WTC11 (cell line): ENCODE data around the gene FCHSD1. TPM values are rescaled to one million over a fixed set of nuclear protein-coding genes. Genes with fewer than 3 reads are reported as not detected.

Source experiments
- ATAC-seq: fragments of 200-7000 bp; cut with Tn5 transposase; 2 replicates; pipeline ENCODE4 v1.10.0; 2021; ENCODE audit warnings: mild to moderate bottlenecking, moderate library complexity
- CTCF ChIA-PET: fragments of 300-600 bp; sonication (Branson Sonifier 250); formaldehyde crosslinking; loops from one replicate; lab custom pipeline; 2021; ENCODE audit warnings: antibody characterized with exemption; lab: Charles Lee
- POLR2A ChIA-PET: fragments of 350-600 bp; sonication (Branson Sonifier 250); formaldehyde crosslinking; loops from one replicate; lab custom pipeline; 2021; ENCODE audit warnings: antibody characterized with exemption; lab: Charles Lee
- DNase-seq: peaks from one replicate; pipeline ENCODE4 v3.0.0; 2021; ENCODE audit warnings: low spot score
- H3K27ac Mint-ChIP-seq: 2 replicates; pipeline ENCODE4 v1.8.0; 2021; ENCODE audit warnings: mixed read lengths
- H3K27me3 Mint-ChIP-seq: 2 replicates; pipeline ENCODE4 v1.8.0; 2021; ENCODE audit warnings: low read depth, mild to moderate bottlenecking, moderate library complexity, mixed read lengths
- H3K36me3 Mint-ChIP-seq: 2 replicates; pipeline ENCODE4 v1.8.0; 2021; ENCODE audit warnings: mixed read lengths
- H3K4me1 Mint-ChIP-seq: 2 replicates; pipeline ENCODE4 v1.8.0; 2022; ENCODE audit warnings: mixed read lengths
- H3K4me3 Mint-ChIP-seq: 2 replicates; pipeline ENCODE4 v1.8.0; 2021; ENCODE audit warnings: mild to moderate bottlenecking, moderate library complexity, mixed read lengths
- H3K9me3 Mint-ChIP-seq: 2 replicates; pipeline ENCODE4 v1.8.0; 2021; ENCODE audit warnings: mixed read lengths
- AFF4 ChIP-seq: sonication (generic); formaldehyde crosslinking; IDR thresholded peaks from 2 replicates; pipeline ENCODE4 v1.8.1; 2023; ENCODE audit warnings: mild to moderate bottlenecking, missing genetic modification reagents, borderline replicate concordance
- ATF3 ChIP-seq: sonication (generic); formaldehyde crosslinking; conservative IDR thresholded peaks from 2 replicates; pipeline ENCODE4 v1.8.1; 2022; ENCODE audit warnings: mild to moderate bottlenecking, missing genetic modification reagents
- E2F4 ChIP-seq: sonication (generic); formaldehyde crosslinking; IDR thresholded peaks from 2 replicates; pipeline ENCODE4 v1.8.1; 2022; ENCODE audit warnings: low read depth, mild to moderate bottlenecking, moderate library complexity, missing genetic modification reagents, borderline replicate concordance
- ESRRA ChIP-seq: sonication (generic); formaldehyde crosslinking; IDR thresholded peaks from 2 replicates; pipeline ENCODE4 v1.8.1; 2022; ENCODE audit warnings: mild to moderate bottlenecking, missing genetic modification reagents, borderline replicate concordance
- GABPB1 ChIP-seq: sonication (generic); formaldehyde crosslinking; IDR thresholded peaks from 2 replicates; pipeline ENCODE4 v1.8.1; 2023; ENCODE audit warnings: mild to moderate bottlenecking, missing genetic modification reagents
- MYBL2 ChIP-seq: sonication (generic); formaldehyde crosslinking; IDR thresholded peaks from 2 replicates; pipeline ENCODE4 v1.8.1; 2023; ENCODE audit warnings: mild to moderate bottlenecking, moderate library complexity, missing genetic modification reagents
- NFATC4 ChIP-seq: fragments of 250-450 bp; sonication (Bioruptor Pico); IDR thresholded peaks from 2 replicates; pipeline ENCODE4 v1.9.0; 2021; ENCODE audit warnings: mild to moderate bottlenecking
- NFYB ChIP-seq: sonication (generic); formaldehyde crosslinking; conservative IDR thresholded peaks from 2 replicates; pipeline ENCODE4 v1.8.0; 2022; ENCODE audit warnings: low read depth, missing genetic modification reagents
- PRDM15 ChIP-seq: sonication (generic); formaldehyde crosslinking; IDR thresholded peaks from 2 replicates; pipeline ENCODE4 v1.8.0; 2022; ENCODE audit warnings: missing genetic modification reagents
- PRRX2 ChIP-seq: fragments of 250-450 bp; sonication (Bioruptor Pico); IDR thresholded peaks from 2 replicates; pipeline ENCODE4 v1.8.0; 2021; ENCODE audit warnings: mild to moderate bottlenecking
- ZBTB21 ChIP-seq: sonication (generic); formaldehyde crosslinking; IDR thresholded peaks from 2 replicates; pipeline ENCODE4 v1.8.1; 2023; ENCODE audit warnings: mild to moderate bottlenecking, missing genetic modification reagents, borderline replicate concordance
- ZNF121 ChIP-seq: sonication (generic); formaldehyde crosslinking; IDR thresholded peaks from 2 replicates; pipeline ENCODE4 v1.8.0; 2023; ENCODE audit warnings: missing genetic modification reagents
- ZNF416 ChIP-seq: fragments of 250-450 bp; sonication (Bioruptor Pico); IDR thresholded peaks from 2 replicates; pipeline ENCODE4 v1.9.0; 2021; ENCODE audit warnings: mild to moderate bottlenecking, inconsistent platforms
- total RNA-seq: library from RNA; stranded (reverse); gene quantifications from 3 replicates; pipeline ENCODE4 v1.2.3, GENCODE V29; 2021
- TF ChIP-seq, protein P1 (sequence below): sonication (generic); formaldehyde crosslinking; IDR thresholded peaks from 2 replicates; pipeline ENCODE4 v1.8.0; 2022; ENCODE audit warnings: mild to moderate bottlenecking, missing genetic modification reagents
- TF ChIP-seq, protein P2 (sequence below): sonication (generic); formaldehyde crosslinking; IDR thresholded peaks from 2 replicates; pipeline ENCODE4 v1.8.1; 2023; ENCODE audit warnings: mild to moderate bottlenecking, moderate library complexity, missing genetic modification reagents
- TF ChIP-seq, protein P3 (sequence below): sonication (generic); formaldehyde crosslinking; IDR thresholded peaks from 2 replicates; pipeline ENCODE4 v1.8.0; 2023; ENCODE audit warnings: mild to moderate bottlenecking, missing genetic modification reagents

FCHSD1 gene
- total RNA-seq, 1 experiment from 2014 or later, result 50.3 TPM

GRCh38 chr5:141663506-141663905 lies 12.3 kb upstream of the FCHSD1 start:
- POLR2A ChIA-PET, result no interaction called here
- no peaks in the 10 kb centered on the region for H3K27me3 Mint-ChIP-seq

DNA sequence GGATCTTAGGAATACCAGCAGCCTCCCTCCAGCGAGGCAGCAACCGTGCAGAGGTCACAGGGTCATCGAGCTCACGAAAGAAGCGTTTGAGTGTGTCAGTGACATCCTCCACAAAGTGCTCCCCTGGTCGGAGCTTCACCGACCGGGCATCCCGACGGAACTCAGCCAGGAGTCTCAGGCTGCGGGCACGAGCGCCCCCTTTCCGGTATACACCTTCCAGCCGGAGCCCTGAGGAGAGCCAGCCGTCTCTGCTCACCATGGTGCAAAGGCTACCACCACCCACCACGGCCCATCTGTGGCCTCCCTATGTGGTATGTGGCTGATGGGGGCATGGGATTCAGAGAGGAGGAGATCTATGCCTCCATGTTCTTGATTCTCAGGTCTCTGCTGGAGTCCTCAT lies 10.8 kb upstream of the FCHSD1 start:
- ChIA-PET POLR2A (interaction anchor here (0.6 kb wide), 1 partner anchor 30 kb away, joined by 3 read pairs; no protein-coding TSS in a partner anchor), CTCF (interaction anchor here (0.7 kb wide), 1 partner anchor 11 kb away, joined by 3 read pairs; the partner anchor contains the start of gene FCHSD1)
- H3K4me1 Mint-ChIP-seq, result peaks cover 8% of the 10 kb centered on the region
- no peak overlapping the region for H3K27ac Mint-ChIP-seq
- no peak for DNase-seq
- H3K9me3 Mint-ChIP-seq, result no peaks in the 10 kb centered on the region
- no peak for ATAC-seq
- H3K36me3 Mint-ChIP-seq, result peaks cover 60% of the 10 kb centered on the region
- no peak overlapping the region for H3K4me3 Mint-ChIP-seq
- no peaks in the 10 kb centered on the region for H3K27me3 Mint-ChIP-seq
- TF ChIP-seq, protein P1, sequence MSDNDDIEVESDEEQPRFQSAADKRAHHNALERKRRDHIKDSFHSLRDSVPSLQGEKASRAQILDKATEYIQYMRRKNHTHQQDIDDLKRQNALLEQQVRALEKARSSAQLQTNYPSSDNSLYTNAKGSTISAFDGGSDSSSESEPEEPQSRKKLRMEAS, result no peak
- no peak for TF ChIP-seq ZBTB21 (CRISPR knock-in tag)
- TF ChIP-seq, protein P2, sequence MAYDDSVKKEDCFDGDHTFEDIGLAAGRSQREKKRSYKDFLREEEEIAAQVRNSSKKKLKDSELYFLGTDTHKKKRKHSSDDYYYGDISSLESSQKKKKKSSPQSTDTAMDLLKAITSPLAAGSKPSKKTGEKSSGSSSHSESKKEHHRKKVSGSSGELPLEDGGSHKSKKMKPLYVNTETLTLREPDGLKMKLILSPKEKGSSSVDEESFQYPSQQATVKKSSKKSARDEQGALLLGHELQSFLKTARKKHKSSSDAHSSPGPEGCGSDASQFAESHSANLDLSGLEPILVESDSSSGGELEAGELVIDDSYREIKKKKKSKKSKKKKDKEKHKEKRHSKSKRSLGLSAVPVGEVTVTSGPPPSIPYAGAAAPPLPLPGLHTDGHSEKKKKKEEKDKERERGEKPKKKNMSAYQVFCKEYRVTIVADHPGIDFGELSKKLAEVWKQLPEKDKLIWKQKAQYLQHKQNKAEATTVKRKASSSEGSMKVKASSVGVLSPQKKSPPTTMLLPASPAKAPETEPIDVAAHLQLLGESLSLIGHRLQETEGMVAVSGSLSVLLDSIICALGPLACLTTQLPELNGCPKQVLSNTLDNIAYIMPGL, result no peak
- TF ChIP-seq ESRRA (CRISPR knock-in tag), result no peak
- TF ChIP-seq, protein P3, sequence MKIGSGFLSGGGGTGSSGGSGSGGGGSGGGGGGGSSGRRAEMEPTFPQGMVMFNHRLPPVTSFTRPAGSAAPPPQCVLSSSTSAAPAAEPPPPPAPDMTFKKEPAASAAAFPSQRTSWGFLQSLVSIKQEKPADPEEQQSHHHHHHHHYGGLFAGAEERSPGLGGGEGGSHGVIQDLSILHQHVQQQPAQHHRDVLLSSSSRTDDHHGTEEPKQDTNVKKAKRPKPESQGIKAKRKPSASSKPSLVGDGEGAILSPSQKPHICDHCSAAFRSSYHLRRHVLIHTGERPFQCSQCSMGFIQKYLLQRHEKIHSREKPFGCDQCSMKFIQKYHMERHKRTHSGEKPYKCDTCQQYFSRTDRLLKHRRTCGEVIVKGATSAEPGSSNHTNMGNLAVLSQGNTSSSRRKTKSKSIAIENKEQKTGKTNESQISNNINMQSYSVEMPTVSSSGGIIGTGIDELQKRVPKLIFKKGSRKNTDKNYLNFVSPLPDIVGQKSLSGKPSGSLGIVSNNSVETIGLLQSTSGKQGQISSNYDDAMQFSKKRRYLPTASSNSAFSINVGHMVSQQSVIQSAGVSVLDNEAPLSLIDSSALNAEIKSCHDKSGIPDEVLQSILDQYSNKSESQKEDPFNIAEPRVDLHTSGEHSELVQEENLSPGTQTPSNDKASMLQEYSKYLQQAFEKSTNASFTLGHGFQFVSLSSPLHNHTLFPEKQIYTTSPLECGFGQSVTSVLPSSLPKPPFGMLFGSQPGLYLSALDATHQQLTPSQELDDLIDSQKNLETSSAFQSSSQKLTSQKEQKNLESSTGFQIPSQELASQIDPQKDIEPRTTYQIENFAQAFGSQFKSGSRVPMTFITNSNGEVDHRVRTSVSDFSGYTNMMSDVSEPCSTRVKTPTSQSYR, result no peak
- no peak for TF ChIP-seq NFATC4 (CRISPR knock-in tag)
- no peak for TF ChIP-seq ATF3 (CRISPR knock-in tag)
- TF ChIP-seq PRDM15 (CRISPR knock-in tag), result no peak
- no peak for TF ChIP-seq PRRX2
- TF ChIP-seq NFYB (CRISPR knock-in tag), result no peak
- no peak for TF ChIP-seq MYBL2 (CRISPR knock-in tag)
- no peak for TF ChIP-seq GABPB1 (CRISPR knock-in tag)
- TF ChIP-seq ZNF121 (CRISPR knock-in tag), result no peak

More at GRCh38 chr5:141663506-141663905, 12.3 kb upstream of the FCHSD1 start:
- peaks cover 48% of the 10 kb centered on the region for H3K36me3 Mint-ChIP-seq
- CTCF ChIA-PET, result interaction anchor here (2.0 kb wide), 1 partner anchor 29 kb away, joined by 26 read pairs; no protein-coding TSS in a partner anchor
- TF ChIP-seq AFF4 (no peak), ZNF416 (CRISPR knock-in tag) (no peak), E2F4 (CRISPR knock-in tag) (no peak)
- no peak overlapping the region for H3K4me3 Mint-ChIP-seq
- no peak overlapping the region for H3K27ac Mint-ChIP-seq
- no peak for ATAC-seq
- H3K4me1 Mint-ChIP-seq, result peaks cover 8% of the 10 kb centered on the region
- H3K9me3 Mint-ChIP-seq, result no peaks in the 10 kb centered on the region
- DNase-seq, result no peak
